AG09319 (cell line): ENCODE data around the gene CBFB.

ENCODE experiments used
- DNase-seq: peaks from one replicate; pipeline ENCODE4 v3.0.0-alpha.2; 2010; ENCODE audit warnings: low read depth; ENCODE audit errors: extremely low read depth
- TF ChIP-seq, protein P1 (sequence below): IDR thresholded peaks from 2 replicates; pipeline ENCODE4 v1.5.1; 2011; ENCODE audit warnings: low read depth, mild to moderate bottlenecking, inconsistent platforms, low read length, moderate library complexity

CBFB gene

DNA sequence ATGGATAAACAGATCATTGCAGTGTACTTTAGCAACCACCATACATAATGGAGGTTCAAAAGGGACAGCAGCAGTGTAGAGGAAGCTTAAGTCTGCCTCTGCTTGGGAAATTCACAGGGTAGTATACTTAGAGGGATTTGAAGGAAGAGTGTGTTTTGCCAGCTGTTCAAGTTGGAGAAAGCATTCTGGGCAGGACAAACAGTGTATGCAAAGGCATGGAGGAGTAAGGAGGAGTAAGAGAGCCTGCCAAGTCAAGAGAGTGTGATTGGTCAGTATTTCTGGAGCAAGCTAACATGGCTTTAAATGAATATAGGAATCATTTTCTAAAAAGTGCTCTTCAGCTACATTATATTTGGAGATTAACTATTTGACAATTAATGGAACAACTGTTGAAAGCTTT is 57.9 kb downstream of the CBFB start:
- TF ChIP-seq, protein P1, sequence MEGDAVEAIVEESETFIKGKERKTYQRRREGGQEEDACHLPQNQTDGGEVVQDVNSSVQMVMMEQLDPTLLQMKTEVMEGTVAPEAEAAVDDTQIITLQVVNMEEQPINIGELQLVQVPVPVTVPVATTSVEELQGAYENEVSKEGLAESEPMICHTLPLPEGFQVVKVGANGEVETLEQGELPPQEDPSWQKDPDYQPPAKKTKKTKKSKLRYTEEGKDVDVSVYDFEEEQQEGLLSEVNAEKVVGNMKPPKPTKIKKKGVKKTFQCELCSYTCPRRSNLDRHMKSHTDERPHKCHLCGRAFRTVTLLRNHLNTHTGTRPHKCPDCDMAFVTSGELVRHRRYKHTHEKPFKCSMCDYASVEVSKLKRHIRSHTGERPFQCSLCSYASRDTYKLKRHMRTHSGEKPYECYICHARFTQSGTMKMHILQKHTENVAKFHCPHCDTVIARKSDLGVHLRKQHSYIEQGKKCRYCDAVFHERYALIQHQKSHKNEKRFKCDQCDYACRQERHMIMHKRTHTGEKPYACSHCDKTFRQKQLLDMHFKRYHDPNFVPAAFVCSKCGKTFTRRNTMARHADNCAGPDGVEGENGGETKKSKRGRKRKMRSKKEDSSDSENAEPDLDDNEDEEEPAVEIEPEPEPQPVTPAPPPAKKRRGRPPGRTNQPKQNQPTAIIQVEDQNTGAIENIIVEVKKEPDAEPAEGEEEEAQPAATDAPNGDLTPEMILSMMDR: no peak
- no peak for DNase-seq

- TF ChIP-seq, protein P1: no peak
- DNase-seq: no peak
Measured at GRCh38 chr16:67087291-67087690, 58.3 kb downstream of the CBFB start.

GRCh38 chr16:67087803-67088202 is 58.9 kb downstream of the CBFB start:
- DNase-seq: no peak
- TF ChIP-seq, protein P1: no peak

DNA sequence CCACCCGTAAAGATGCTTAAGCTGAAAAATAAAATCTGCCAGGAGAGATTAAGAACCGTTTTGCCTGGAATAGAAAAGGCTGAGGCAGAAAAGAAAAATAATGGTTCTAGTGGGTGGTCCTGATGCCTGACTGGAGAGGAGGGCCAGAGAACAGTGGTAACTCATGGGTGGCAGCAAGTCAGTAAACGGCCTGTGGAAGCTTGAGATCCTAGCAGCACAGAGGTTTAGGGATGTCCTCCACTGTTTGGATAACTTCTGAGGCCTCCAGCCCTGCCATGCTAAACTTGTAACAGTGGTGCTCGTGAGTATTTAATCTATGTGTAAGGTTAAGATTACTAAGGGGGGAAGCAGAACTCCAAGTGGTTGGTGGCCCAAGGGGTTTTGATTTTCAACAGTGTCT is 59.6 kb downstream of the CBFB start:
- no peak for DNase-seq
- TF ChIP-seq, protein P1: no peak

DNA sequence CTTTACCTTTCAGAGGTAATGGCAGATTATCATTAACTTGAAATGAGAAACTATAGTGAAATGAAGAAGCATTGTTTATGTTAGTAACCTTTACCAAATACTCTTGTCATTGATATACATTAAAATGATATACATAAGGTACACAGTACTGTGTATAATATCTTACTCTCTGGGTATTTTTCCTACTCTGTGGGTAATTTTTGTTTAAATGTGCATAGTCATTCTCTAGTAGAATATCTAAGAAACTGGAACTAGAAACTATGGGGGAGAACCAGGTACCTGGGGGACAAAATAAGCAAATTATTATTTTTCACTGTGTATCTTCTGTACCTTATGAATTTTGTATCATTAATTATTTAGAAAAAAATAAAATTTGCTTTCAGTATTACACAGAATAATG is 60.2 kb downstream of the CBFB start:
- TF ChIP-seq, protein P1: no peak
- no peak for DNase-seq

GRCh38 chr16:67091906-67092566 is 63.1 kb downstream of the CBFB start:
- DNase-seq: no peak
- TF ChIP-seq, protein P1: no peak

GRCh38 chr16:67093098-67093726 is 64.3 kb downstream of the CBFB start:
- TF ChIP-seq, protein P1: no peak

More at GRCh38 chr16:67093098-67093726, 64.3 kb downstream of the CBFB start:
- DNase-seq: no peak
